BLaER1 treated with 17β-estradiol and CSF1 and Interleukin-3, amounts not matched to agents 10 nM and 100 nM (cell line): ENCODE data around the gene NLRP9.

Experiments
- H3K27ac ChIP-seq, 11 experiments: shearing (Covaris generic); formaldehyde crosslinking; 2 replicates each; pipeline ENCODE4 v1.8.1; 2022
- H3K27me3 ChIP-seq, 11 experiments: shearing (Covaris generic); formaldehyde crosslinking; 2 replicates each; pipeline ENCODE4 v1.8.1; 2022
- H3K36me3 ChIP-seq, 11 experiments: shearing (Covaris generic); formaldehyde crosslinking; 2 replicates each; pipeline ENCODE4 v1.8.1; 2022
- H3K4me1 ChIP-seq, 10 experiments: shearing (Covaris generic); formaldehyde crosslinking; 2 replicates each; pipeline ENCODE4 v1.8.1; 2022
- H3K4me2 ChIP-seq, 11 experiments: shearing (Covaris generic); formaldehyde crosslinking; 2 replicates each; pipeline ENCODE4 v1.8.1; 2022
- H3K4me3 ChIP-seq, 10 experiments: shearing (Covaris generic); formaldehyde crosslinking; 2 replicates each; pipeline ENCODE4 v1.8.1; 2022
- H3K9ac ChIP-seq, 11 experiments: shearing (Covaris generic); formaldehyde crosslinking; 2 replicates each; pipeline ENCODE4 v1.8.1; 2022
- H3K9me3 ChIP-seq, 11 experiments: shearing (Covaris generic); formaldehyde crosslinking; replicated peaks in 1 of 11; 2 replicates each; pipeline ENCODE4 v1.8.1; 2022
- H4K20me1 ChIP-seq, 11 experiments: shearing (Covaris generic); formaldehyde crosslinking; 2 replicates each; pipeline ENCODE4 v1.8.1; 2022
- Cebpa-rat ChIP-seq, 11 experiments: shearing (Covaris generic); IDR thresholded peaks; 2 replicates each; pipeline ENCODE4 v1.8.1; 2022

Gene NLRP9

GRCh38 chr19:55685776-55686175 lies 52.4 kb downstream of the NLRP9 start:
- Histone ChIP-seq H3K27me3 (no peaks in the 10 kb centered on the region), H3K4me1 (peaks cover 29 to 50% (median 40%) of the 10 kb centered on the region in 10 experiments), H3K9me3 (no peaks in the 10 kb centered on the region), H3K4me3 (no peak overlapping the region), H3K4me2 (no peak overlapping the region), H3K9ac (peak overlapping the region in 5 of 11 experiments; percentile 21 to 42 (median 26); a peak in 4 of 22 replicates), H4K20me1 (peaks cover 99 to 100% (median 100%) of the 10 kb centered on the region in 11 experiments), H3K36me3 (peaks cover 90 to 100% (median 97%) of the 10 kb centered on the region in 11 experiments), H3K27ac (no peak overlapping the region)
- TF ChIP-seq Cebpa-rat (IDR thresholded peaks at IDR 0.05), result no peak

GRCh38 chr19:55684946-55685681 lies 53.1 kb downstream of the NLRP9 start:
- H3K36me3 ChIP-seq, result peaks cover 90 to 100% (median 97%) of the 10 kb centered on the region in 11 experiments
- no peaks in the 10 kb centered on the region for H3K9me3 ChIP-seq
- H3K4me3 ChIP-seq, result no peak overlapping the region
- peaks cover 99 to 100% (median 100%) of the 10 kb centered on the region in 11 experiments for H4K20me1 ChIP-seq
- H3K27me3 ChIP-seq, result no peaks in the 10 kb centered on the region
- H3K4me2 ChIP-seq, result no peak overlapping the region
- no peak for TF ChIP-seq Cebpa-rat (IDR thresholded peaks at IDR 0.05)
- H3K4me1 ChIP-seq, result peaks cover 33 to 53% (median 45%) of the 10 kb centered on the region in 10 experiments
- peak overlapping the region in 4 of 11 experiments; percentile 22 to 42 (median 30); a peak in 2 of 22 replicates for H3K9ac ChIP-seq
- no peak overlapping the region for H3K27ac ChIP-seq

DNA sequence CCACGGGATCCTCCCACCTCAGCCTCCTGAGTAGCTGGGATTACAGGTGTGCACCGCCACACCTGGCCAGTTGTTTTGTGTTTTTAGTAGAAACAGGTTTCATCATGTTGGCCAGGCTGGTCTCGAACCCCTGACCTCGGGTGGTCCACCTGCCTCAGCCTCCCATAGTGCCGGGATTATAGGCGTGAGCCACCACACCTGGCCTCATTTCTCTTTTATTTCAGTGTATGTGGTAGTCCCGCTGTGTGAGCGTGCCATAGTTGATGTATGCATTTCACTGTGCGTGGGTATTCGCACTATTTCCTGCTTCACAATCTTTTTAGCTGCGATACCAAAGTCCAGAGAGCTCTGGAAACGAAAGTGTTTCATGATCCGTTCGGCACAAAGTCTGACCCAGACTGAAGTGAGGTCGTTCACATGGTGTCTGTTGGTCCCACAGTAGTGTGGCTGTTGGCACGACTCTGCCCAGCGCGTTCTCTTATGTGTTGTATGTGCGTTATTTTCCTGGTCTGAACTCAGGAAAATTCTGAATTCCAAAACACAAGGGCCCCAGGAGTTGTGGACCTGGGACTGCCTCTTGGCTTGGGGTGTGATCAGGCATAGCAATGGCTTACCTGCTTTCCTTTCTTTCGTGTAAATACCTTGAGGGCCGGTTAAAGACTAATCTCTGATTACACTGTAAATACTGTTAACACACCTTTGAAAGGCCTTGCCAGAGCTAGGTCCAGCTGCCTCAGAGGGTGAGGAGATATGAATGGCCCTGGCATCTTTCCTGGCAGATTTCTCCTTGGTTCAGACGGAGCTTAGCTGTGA lies 54.5 kb downstream of the NLRP9 start:
- no peaks in the 10 kb centered on the region for H3K9me3 ChIP-seq
- H3K9ac ChIP-seq, result peak overlapping the region in 4 of 11 experiments; percentile 0 to 17 (median 4); a peak in 1 of 22 replicates
- H4K20me1 ChIP-seq, result peaks cover 94 to 100% (median 100%) of the 10 kb centered on the region in 11 experiments

GRCh38 chr19:55681131-55682092 lies 56.8 kb downstream of the NLRP9 start:
- Histone ChIP-seq H3K27me3 (no peaks in the 10 kb centered on the region), H3K27ac (peak overlapping the region in 7 of 11 experiments; percentile 6 to 97 (median 94); a peak in 5 of 22 replicates), H3K9me3 (no peaks in the 10 kb centered on the region), H3K36me3 (peaks cover 80 to 89% (median 81%) of the 10 kb centered on the region in 11 experiments), H3K4me1 (peaks cover 39 to 68% (median 52%) of the 10 kb centered on the region in 10 experiments), H3K4me2 (peak overlapping the region in 4 of 11 experiments; percentile 92 to 98 (median 97); a peak in 5 of 22 replicates), H3K4me3 (no peak overlapping the region), H4K20me1 (peaks cover 72 to 100% (median 99%) of the 10 kb centered on the region in 11 experiments), H3K9ac (peak overlapping the region in 5 of 11 experiments; percentile 20 to 98 (median 31); a peak in 5 of 22 replicates)
- no peak for TF ChIP-seq Cebpa-rat (IDR thresholded peaks at IDR 0.05)

More for the DNA sequence above, 54.5 kb downstream of the NLRP9 start:
- Histone ChIP-seq H3K27ac (no peak overlapping the region; a peak in 1 of 22 replicates), H3K4me1 (peaks cover 33 to 61% (median 49%) of the 10 kb centered on the region in 10 experiments), H3K27me3 (no peaks in the 10 kb centered on the region), H3K36me3 (peaks cover 91 to 100% (median 98%) of the 10 kb centered on the region in 11 experiments), H3K4me3 (no peak overlapping the region), H3K4me2 (no peak overlapping the region)
- TF ChIP-seq Cebpa-rat (IDR thresholded peaks at IDR 0.05), result no peak

DNA sequence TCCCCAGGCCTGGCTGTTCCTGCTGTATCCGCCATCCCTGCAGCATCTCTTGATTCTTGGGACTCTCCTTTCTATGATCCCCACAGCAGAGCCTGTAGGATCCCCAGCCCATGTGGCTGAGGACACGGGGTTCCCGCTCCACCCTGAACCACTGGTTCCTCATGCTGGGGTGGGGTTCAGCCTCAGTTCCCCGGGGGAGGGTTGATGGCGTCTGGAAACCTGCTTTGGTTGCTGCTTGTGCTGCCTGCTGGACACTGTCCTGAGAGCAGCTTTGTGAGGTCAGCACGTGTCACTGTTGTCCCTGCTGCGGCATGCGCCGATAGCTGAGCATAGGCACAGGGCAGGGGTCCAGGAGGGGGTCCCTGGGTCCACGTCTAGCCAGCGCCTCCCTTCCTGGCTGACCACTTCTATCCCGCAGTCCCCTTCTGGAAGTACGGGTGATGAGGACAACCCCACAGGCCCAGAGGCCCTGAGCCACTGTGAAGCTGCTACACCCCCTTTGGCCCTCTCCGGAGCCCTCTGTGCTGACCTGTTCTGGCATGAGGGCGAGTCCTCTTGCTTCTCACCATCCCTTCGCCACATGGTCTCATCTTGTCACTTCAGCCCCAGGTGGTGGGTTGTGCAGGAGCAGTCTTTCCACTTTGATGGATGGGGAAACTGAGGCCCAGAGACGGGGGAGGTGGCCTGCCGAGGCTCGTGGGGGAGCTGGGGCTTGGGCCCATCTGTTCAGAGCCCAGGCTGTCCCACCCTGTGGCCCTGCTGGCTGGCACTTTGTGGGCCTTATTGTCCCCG lies 57.7 kb downstream of the NLRP9 start:
- Histone ChIP-seq H3K4me1 (peaks cover 46 to 61% (median 57%) of the 10 kb centered on the region in 10 experiments), H4K20me1 (peaks cover 63 to 100% (median 94%) of the 10 kb centered on the region in 11 experiments), H3K4me3 (no peak overlapping the region), H3K27me3 (no peaks in the 10 kb centered on the region), H3K4me2 (peak overlapping the region in 6 of 11 experiments; percentile 2 to 98 (median 94); a peak in 10 of 22 replicates), H3K9me3 (no peaks in the 10 kb centered on the region), H3K9ac (peak overlapping the region in 6 of 11 experiments; percentile 25 to 98 (median 63); a peak in 7 of 22 replicates), H3K27ac (peak overlapping the region in 8 of 11 experiments; percentile 94 to 98 (median 96); a peak in 13 of 22 replicates), H3K36me3 (peaks cover 71 to 81% (median 72%) of the 10 kb centered on the region in 11 experiments)
- no peak for TF ChIP-seq Cebpa-rat (IDR thresholded peaks at IDR 0.05)

DNA sequence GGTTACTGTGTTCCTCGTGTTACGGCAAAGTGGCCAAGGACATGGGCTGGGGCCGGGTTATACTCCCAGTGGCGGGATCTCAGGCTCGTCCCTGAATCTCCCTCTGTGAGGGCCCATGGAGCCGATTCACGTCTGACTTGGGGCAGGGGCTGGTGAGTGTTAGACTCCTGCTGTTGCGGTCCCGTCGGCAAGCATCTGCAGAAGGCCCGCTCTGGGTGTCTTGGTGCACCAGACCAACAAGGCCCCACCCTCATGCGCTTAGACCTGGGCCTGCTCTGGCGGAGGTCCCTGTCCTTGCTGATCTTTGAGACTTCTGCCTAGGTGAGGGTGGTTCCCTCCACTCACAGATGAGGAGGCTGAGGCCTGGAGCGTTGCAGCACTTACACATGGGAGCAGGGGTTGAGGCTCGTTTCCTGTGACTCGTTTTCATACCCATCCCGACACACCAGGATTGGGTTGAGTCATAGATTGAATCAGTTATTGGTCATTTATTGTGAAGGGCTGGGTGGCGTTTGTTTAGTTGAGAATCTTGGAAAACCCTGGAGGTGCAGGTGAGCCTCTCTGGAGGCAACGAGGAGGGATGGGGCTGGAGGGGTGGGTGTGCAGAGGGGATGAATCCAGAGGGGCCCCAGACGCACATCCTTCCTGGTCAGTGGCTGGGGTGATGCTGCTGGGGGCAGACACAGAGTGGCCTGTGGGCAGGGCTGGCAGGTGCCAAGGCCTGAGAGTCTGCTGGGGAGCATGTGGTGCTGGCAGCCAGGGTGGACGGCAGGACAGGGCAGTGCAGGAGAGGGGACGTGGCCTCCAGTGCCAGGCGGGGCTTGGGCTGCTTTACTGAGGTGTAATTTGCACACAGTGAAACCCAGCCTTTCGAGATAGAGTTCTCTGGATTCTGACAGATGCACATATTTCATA lies 58.6 kb downstream of the NLRP9 start:
- Histone ChIP-seq H4K20me1 (peaks cover 54 to 98% (median 86%) of the 10 kb centered on the region in 11 experiments), H3K9me3 (no peaks in the 10 kb centered on the region), H3K27me3 (no peaks in the 10 kb centered on the region), H3K4me2 (peak overlapping the region; percentile 87 to 98 (median 93)), H3K27ac (peak overlapping the region; percentile 92 to 98 (median 95); a peak in 21 of 22 replicates), H3K9ac (peak overlapping the region; percentile 45 to 98 (median 65); a peak in 16 of 22 replicates), H3K4me1 (peaks cover 47 to 61% (median 58%) of the 10 kb centered on the region in 10 experiments), H3K36me3 (peaks cover 62 to 74% (median 64%) of the 10 kb centered on the region in 11 experiments), H3K4me3 (peak overlapping the region in 5 of 10 experiments; percentile 5 to 98 (median 49); a peak in 5 of 20 replicates)
- no peak for TF ChIP-seq Cebpa-rat (IDR thresholded peaks at IDR 0.05)
